ENCODE results near the gene ITGA2B. TPM values are rescaled to one million over a fixed set of nuclear protein-coding genes. Genes with fewer than 3 reads are reported as not detected.
A peak's percentile ranks its signal among the peaks of the same experiment; 100 is the strongest.

The ITGA2B gene
- total and polyA plus RNA-seq, 2 of the 13 experiments (the other 11 are each of a cell fraction or from before 2014, with no cell fraction given), result 0.38 to 1.1 TPM

GRCh38 chr17:44375196-44376017, 14.0 kb downstream of the ITGA2B start (continued):
- TF ChIP-seq, protein P1, sequence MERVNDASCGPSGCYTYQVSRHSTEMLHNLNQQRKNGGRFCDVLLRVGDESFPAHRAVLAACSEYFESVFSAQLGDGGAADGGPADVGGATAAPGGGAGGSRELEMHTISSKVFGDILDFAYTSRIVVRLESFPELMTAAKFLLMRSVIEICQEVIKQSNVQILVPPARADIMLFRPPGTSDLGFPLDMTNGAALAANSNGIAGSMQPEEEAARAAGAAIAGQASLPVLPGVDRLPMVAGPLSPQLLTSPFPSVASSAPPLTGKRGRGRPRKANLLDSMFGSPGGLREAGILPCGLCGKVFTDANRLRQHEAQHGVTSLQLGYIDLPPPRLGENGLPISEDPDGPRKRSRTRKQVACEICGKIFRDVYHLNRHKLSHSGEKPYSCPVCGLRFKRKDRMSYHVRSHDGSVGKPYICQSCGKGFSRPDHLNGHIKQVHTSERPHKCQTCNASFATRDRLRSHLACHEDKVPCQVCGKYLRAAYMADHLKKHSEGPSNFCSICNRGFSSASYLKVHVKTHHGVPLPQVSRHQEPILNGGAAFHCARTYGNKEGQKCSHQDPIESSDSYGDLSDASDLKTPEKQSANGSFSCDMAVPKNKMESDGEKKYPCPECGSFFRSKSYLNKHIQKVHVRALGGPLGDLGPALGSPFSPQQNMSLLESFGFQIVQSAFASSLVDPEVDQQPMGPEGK (CRISPR knock-in tag; IDR thresholded peaks at IDR 0.05), result peak; percentile 26; the same call in 1 of the 2 replicates
- TF ChIP-seq TBX2 (CRISPR knock-in tag; IDR thresholded peaks at IDR 0.05; ENCODE audit: borderline replicate concordance) (no peak), PHF8 (CRISPR knock-in tag; IDR thresholded peaks at IDR 0.05) (no peak), KDM6A (CRISPR knock-in tag; IDR thresholded peaks at IDR 0.05; ENCODE audit: low read depth) (no peak), POGZ (CRISPR knock-in tag; IDR thresholded peaks at IDR 0.05) (no peak), MZF1 (CRISPR knock-in tag; IDR thresholded peaks at IDR 0.05; ENCODE audit: borderline replicate concordance) (no peak), RXRA (CRISPR knock-in tag; IDR thresholded peaks at IDR 0.05) (no peak), ZNF263 (CRISPR knock-in tag; IDR thresholded peaks at IDR 0.05) (peak; percentile 88), ZNF446 (CRISPR knock-in tag; IDR thresholded peaks at IDR 0.05) (no peak), LCORL (IDR thresholded peaks at IDR 0.05) (no peak), LCORL (CRISPR knock-in tag; IDR thresholded peaks at IDR 0.05) (no peak), DPF2 (CRISPR knock-in tag; IDR thresholded peaks at IDR 0.05; ENCODE audit: borderline replicate concordance, low read depth) (no peak), ZBTB43 (CRISPR knock-in tag; conservative IDR thresholded peaks at IDR 0.05) (no peak), PTBP1 (IDR thresholded peaks at IDR 0.05; ENCODE audit: low read depth, low read length, poor library complexity, severe bottlenecking) (peak; percentile 29), PPARG (CRISPR knock-in tag; conservative IDR thresholded peaks at IDR 0.05) (no peak), ZNF773 (CRISPR knock-in tag; IDR thresholded peaks at IDR 0.05; ENCODE audit: borderline replicate concordance) (no peak), ZNF737 (CRISPR knock-in tag; IDR thresholded peaks at IDR 0.05; ENCODE audit: borderline replicate concordance) (no peak), NPAS2 (CRISPR knock-in tag; IDR thresholded peaks at IDR 0.05; ENCODE audit: borderline replicate concordance) (no peak), JUND (CRISPR knock-in tag; IDR thresholded peaks at IDR 0.05) (no peak), WIZ (CRISPR knock-in tag; IDR thresholded peaks at IDR 0.05) (0 out of 2 replicates have a peak, but pooled peaks have one; percentile 14)
- TF ChIP-seq, protein P2, sequence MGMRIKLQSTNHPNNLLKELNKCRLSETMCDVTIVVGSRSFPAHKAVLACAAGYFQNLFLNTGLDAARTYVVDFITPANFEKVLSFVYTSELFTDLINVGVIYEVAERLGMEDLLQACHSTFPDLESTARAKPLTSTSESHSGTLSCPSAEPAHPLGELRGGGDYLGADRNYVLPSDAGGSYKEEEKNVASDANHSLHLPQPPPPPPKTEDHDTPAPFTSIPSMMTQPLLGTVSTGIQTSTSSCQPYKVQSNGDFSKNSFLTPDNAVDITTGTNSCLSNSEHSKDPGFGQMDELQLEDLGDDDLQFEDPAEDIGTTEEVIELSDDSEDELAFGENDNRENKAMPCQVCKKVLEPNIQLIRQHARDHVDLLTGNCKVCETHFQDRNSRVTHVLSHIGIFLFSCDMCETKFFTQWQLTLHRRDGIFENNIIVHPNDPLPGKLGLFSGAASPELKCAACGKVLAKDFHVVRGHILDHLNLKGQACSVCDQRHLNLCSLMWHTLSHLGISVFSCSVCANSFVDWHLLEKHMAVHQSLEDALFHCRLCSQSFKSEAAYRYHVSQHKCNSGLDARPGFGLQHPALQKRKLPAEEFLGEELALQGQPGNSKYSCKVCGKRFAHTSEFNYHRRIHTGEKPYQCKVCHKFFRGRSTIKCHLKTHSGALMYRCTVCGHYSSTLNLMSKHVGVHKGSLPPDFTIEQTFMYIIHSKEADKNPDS (CRISPR knock-in tag; IDR thresholded peaks at IDR 0.05), result no peak
- TF ChIP-seq, protein P3, sequence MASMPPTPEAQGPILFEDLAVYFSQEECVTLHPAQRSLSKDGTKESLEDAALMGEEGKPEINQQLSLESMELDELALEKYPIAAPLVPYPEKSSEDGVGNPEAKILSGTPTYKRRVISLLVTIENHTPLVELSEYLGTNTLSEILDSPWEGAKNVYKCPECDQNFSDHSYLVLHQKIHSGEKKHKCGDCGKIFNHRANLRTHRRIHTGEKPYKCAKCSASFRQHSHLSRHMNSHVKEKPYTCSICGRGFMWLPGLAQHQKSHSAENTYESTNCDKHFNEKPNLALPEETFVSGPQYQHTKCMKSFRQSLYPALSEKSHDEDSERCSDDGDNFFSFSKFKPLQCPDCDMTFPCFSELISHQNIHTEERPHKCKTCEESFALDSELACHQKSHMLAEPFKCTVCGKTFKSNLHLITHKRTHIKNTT (CRISPR knock-in tag; IDR thresholded peaks at IDR 0.05), result no peak
- TF ChIP-seq, protein P4, sequence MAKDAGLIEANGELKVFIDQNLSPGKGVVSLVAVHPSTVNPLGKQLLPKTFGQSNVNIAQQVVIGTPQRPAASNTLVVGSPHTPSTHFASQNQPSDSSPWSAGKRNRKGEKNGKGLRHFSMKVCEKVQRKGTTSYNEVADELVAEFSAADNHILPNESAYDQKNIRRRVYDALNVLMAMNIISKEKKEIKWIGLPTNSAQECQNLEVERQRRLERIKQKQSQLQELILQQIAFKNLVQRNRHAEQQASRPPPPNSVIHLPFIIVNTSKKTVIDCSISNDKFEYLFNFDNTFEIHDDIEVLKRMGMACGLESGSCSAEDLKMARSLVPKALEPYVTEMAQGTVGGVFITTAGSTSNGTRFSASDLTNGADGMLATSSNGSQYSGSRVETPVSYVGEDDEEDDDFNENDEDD (CRISPR knock-in tag; IDR thresholded peaks at IDR 0.05; ENCODE audit: borderline replicate concordance), result no peak
